Central memory CD4-positive, alpha-beta T cell (primary cell): ENCODE measurements around the gene PRRT4.

ENCODE experiments used
- DNase-seq: peaks from one replicate; pipeline ENCODE4 v3.0.0; 2022

The PRRT4 gene

DNA sequence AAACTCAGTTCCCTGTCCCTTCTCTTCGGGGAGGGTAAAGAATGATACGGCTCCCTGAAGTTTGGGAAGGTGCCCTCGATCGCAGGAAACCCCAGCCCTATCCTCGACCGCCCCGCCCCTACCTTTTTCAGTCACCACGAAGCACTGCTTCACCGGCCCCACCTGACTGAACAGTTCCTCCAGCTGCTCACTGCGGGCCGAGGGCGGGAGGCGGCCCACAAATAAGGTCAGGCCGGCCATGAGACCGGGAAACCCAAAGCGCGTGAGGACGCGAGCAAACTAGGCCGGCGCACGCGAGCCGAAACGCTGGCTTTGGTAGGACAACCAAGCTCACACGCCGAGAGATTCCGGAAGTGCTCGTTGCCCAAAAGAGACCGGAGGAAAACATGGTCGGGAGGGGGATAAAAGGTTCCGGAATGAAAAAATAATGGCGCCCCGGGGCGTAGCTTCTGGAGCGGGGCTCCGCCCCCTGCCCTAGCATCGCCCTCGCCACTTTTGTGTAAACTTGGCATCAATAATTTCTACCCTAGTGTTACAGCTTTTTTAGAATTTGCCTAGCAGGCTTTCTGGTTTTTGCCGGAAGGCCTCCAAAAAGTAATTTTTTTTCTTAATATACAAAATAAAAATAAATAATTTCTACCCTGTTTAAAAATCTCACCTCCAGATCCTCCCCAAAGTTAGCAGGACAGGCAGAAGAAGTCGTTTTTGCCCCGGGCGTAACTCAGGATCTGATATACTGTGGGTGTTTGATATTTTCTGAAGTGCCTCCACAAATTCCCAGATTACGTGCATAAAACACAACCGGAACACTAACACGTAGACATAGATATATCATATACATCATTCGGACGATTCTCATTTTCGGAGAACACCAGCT lies 17.7 kb downstream of the PRRT4 start, which contains the start of gene RBM28:
Gene RBM28 (minus strand): TSS at position 355 of the 877 bp plus-strand sequence. CDS start 115 bp downstream, at position 240.
- DNase-seq: peak; percentile 87

DNA sequence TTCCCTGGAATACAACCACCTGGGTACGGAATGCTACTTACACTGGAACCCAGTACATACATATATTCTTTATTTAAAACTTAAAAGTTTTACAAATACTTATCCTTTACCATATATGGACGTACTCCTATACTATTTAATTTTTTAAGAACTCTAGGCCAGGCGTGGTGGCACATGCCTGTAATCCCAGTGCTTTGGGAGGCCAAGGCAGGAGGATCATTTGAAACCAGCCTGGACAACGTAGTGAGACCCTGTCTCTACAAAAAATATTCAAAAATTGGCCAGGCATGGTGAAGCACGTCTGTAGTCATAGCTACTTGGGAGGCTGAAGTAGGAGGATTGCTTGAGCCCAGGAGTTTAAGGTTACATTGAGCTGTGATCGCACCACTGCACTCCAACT lies 19.8 kb downstream of the PRRT4 start:
- DNase-seq: no peak

DNA sequence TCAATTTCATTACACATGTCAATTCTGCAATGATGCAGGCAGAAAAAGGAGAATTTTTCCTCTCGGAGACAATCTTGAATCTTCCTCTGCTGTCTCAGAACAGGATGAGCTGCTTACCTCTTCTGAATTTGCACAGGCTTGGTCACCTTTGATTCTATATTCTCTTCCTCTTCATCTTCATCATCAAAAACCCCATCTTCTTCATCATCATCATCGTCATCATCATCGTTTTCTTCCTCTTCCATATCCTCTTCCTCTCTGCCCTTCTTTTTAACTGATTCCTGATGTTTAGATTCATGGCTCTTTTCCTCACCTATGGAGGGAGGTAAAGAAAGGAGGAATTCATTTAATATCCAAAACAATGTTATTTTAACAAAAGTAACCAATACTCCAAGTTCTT lies 25.8 kb downstream of the PRRT4 start:
- no peak for DNase-seq

DNA sequence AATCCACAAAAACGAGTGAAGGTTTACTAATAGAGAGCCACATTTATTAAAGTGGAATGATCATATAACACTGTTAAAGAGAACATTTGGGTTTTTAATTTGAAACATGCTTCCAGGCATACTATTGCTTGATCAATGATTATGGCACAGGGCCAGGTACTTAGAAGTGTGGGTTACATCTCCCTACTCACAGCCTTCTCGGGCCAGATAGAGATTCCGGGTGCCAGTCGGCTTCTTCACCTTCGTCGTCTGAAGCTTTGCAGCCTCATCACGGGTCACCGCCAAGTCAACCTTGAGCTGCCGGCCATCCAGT lies 37.2 kb downstream of the PRRT4 start:
- no peak for DNase-seq

DNA sequence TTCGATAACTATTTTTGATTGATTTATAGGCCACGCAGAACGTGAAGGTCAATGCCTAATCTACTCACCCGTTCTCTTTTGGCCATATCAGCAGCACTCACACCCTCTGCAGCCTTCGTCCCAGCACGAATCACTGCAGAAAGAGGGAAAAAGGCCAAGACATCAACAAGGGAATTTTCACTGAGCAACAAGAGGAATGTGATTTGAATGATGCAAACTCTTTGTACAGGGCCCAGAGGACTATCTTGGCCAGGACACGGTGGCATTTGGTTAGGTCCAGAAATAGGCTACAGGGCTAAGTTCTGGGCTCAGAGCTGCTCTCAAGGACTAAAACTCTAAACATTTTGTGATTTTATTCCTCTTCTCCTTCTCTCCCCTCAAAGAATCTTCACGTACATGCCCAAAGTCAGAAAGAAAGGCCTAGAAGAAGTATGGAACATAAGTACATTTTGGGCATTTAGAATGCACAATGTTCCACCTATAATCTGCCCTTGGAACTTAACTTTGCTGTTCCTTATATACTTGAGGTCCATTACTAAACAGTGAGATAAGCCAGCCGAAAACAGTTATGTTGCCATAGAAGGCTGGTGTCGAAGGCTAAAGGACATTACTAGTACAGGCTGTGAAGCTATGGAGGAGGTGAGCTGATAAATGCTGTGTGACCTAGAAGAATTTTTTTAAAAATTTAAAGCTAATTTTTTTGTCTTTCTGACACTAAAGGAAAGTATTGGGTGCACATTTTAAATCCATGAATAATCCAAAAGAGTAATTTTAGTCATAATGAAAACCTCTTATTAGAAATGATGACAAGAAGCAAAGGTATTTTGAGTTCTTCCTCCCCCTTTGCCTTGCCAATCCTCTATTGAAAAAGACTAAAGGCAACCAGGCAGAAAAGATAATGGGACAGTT lies 37.8 kb downstream of the PRRT4 start:
- no peak for DNase-seq

DNA sequence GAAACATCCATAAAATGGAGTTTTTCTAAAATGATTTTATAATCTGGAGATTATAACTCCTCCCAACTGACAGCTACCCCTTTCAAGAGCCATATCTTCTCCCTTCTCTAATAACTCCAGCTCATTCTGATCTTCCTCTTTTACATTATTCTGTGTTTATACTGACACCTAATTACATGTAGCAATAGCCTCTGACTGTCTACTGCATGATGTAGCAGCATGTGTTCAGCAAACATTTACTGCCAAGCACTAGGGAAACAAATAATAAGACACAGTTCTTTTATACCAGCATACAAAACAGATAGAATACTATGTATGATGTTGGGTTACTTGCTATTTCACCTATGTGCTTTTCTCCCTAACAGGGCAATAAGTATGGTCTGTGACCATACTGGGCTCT lies 38.5 kb downstream of the PRRT4 start:
- no peak for DNase-seq

DNA sequence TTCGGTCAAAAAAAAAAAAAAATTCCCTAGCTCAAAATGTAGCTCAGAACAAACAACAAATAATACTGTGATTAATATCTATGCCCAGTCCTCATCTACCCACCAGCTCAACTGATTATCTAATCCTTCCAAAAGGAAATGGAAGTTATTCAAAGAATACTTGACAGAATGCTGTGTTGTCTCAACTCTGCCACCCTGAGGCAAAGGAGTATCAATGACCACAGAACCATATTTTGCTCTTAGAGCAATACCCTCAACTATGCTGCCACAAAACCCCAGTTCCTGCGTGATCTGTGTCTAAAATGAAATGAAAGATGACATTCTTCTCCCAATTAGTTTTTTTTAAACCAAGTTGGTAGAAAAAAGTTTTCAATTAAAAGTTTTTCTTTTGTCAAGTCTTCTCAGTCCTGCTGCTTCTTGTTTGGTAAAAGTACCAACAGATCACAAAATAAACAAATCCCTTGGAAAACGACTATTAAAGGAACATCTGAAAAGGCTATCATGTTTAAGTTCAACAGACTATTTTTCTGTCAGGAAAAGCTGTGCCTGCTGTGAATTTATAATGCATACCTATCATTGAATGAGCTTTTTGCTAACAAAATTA lies 39.3 kb downstream of the PRRT4 start:
- no peak for DNase-seq

DNA sequence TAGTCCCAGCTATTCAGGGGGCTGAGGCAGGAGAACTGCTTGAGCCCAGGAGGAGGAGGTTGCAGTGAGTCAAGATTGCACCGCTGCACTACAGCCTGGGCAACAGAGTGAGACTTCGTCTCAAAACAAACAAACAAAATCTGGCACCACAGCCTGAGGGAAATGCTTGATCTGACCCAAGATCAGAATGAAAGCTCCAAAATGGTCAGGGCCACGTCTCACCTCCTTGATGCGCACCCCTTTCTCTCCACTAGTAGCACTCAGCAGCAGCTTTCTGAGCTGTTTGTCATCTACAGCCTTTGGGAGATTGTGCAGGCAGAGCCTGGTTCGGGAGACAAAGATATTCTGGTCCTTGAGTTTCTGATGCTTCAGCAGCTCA lies 40.5 kb downstream of the PRRT4 start:
- DNase-seq: no peak

DNA sequence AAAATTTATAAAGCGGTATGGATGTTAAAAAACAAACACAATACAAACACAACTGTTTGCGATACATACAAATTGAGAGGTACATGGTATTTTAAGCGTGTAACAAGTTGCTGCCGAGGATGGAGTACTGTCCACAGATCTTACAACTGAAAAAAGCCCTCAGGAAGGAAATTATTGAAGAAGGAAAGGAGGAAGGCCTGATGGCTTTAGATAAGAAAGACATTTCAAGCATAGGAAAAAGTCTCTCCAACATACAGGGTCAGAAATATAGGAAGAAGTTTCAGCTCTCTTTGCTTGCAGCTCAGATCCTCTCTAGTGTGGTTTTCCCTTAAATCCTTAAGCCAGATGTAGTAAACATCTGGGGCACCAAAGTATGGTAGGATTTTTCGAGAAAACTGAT lies 42.8 kb downstream of the PRRT4 start:
- no peak for DNase-seq

DNA sequence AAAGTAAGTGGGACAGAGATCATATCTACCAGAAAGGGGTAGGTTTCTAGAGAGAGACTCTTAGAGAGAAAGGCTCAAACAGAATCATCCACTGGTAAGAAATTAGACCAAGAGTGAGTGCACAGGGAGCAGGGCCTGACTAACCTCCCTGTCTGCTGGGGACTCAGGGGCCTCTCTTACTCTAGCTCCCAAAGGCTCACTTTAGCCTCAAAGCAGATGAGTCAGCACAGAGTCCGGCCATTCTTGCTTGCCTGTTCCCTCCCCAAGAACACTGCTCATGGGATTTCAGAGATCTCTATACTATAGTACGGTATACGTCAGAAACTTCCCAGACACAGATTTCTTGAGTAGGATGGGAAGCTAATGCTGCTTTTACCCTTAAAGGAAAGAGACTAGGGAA lies 50.5 kb downstream of the PRRT4 start:
- DNase-seq: no peak

DNA sequence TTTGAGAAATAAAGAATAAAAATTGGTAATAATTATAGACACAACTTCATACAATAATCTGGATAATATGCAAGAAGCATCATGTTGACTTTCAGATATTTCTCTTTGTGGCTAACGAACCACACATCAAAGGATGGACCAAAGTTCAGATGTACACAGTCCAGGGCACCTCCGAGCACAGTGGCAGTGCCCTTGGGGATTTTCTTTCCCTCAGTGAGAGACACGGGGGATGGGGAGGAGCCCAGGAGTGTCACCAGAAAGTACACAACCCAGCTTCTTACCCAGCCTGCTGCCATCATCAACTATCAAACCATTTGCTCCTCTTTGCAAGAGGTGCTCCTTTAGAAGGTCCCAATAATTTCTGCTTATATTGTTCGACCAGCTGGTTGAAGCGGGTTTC lies 51.0 kb downstream of the PRRT4 start:
- no peak for DNase-seq

DNA sequence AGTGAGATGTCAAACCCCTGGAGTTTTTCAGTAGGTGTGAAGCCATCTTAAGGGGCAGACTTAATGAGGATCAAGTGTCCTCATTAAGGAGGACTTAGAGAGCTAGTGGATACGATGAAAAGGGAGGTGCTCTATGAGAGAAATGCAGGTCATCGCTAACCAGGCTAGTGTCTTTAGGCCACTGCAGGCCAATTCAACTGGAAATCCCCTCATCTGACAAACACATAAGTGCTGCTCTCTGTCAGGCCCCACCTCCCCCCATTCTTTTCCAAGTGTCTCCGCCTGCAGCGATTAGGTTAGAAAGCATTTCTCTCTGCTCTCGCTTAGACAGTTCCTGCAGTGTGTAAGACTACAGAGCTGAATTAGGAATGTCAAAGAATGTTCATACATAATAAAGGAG lies 51.5 kb downstream of the PRRT4 start:
- DNase-seq: no peak

DNA sequence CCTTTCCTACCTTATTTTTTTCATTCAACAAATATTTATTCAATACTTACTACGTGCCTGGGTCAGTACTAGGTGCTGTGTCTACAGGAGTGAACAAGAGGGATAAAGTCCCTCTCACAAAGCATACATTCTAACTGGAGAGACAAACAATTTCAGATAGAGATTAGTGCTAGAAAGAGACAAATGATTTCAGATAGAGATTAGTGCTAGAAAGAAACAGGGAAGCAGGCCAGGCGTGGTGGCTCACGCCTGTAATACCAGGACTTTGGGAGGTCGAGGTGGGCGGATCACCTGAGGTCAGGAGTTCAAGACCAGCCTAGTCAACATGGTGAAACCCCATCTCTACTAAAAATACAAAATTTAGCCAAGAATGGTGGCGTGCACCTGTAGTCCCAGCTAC lies 52.4 kb downstream of the PRRT4 start:
- DNase-seq: no peak

DNA sequence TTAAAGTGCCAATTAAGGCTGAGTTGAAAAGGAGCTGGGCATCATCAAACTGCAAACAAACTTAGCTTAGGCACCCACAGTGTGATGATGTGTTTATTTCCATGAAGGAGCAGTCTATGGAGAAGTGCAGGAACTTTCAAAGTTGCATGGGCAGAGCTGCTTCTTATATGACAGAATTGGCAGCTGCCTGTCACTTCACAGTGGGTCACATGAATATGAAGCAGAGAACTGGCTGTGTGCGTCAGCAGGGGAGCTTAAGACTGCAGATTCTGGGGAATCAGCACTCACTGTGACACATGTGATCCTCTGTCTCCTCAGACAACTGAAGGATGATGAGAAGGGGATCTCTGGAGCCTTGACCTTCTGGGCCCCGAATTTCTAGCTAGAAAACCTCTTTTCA lies 54.4 kb downstream of the PRRT4 start:
- DNase-seq: no peak

DNA sequence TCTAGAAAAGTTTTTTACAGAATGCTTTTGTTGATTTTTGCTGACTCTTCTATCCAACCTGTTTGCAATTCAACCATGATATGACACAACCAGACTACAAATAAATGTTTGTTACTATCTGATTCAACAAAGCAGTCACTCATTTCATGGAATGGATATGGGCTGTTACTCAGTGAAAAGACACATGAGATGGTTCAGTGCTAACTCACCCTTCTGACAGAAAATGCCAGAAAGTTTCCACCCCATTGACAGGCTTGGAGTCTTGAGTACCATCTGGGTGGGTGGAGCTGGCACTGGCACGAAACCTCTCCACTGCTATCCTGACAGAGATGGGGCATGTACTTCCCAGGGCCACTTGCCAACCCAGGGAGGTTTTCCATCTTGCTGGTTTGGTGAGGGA lies 57.3 kb downstream of the PRRT4 start:
- DNase-seq: no peak

DNA sequence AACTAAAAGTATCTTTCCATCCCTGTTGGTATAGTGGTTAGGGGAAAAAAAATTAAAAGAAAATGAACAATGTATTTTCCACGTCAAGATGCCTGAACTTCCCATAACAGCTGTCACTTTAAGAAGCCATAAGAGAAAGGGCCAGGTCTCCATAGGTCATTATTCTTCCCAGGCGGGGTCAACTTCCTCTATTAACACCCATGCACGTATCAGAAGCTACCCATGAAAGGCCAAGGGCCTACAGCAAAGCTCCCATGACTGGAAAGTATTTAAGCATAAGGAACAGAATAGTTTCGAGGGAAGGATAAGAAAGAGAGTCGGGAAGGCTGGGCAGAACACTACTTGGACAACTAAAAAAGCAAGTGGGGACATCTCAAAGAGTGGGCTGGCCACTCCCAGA lies 57.8 kb downstream of the PRRT4 start:
- no peak for DNase-seq

DNA sequence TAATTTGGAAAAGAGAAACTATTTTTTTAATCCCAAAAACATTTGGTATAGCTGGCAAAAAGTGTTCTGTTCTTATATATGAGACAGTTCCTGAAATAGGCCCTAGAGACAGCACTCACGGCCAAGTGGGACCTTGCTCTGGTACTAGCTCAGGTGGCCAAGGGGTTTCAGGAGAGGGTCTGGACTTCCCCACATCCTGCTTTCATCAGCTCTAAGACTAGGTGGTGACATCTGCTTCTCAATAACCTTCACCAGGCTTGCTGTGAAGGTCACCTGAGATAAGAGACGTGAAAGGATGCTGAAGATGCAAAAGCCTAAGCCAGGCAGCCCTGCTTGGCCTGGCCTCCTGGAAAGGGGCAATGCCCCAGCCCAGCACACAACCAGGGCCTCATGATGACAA lies 58.4 kb downstream of the PRRT4 start:
- no peak for DNase-seq

DNA sequence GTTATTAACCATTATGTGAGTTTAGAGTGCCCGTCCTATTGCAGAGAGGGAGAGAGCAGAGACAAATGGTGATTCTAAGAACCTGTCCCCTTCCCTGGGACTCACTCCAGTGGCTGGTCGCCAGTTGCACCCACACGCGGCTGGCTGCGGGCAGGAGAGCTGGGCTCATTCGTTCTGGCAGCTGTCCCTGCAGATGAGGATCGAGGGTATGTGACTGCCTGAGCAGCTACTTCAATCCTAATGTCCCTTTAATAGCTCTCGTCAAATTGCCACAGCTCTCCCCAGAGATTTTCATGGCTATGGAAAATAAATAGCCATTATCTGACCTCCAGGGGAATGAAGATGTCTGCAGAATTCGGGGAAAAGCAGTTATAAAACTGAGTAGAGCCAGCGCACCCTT lies 59.4 kb downstream of the PRRT4 start:
- no peak for DNase-seq
